Hepatic stellate cell (primary cell): ENCODE data around the gene AK5.

Source experiments
- DNase-seq: peaks from one replicate; pipeline ENCODE4 v3.0.0; 2011; ENCODE audit warnings: low spot score

AK5 gene

DNA sequence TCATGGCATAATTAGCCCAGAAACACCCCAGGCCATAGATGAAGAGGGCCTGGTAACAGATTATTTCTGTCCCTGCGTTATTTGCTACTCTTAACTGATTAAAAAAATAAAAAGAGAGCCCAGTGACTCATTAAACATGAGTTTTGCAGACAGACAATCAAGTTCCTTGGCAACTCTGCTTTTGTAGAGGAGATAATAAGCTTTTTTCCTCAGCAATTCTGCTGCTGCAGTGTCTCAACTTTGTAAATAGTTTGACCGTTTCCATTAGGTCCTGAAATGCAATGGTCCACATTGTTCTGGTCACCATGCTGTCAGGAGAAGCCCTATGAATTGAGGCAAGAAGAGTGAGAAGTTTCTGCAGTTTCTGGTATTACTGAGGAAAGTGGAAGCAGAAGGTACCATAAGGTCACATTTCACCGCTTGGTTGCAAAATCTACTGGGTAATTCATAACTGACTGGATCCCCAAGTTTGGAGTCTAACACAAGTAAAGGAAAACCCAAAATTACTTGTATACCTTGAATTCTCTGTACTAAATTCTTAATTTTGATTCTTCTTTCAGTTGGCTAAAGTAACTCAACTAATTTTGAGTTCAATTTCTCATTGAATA lies 261.1 kb downstream of the AK5 start:
- DNase-seq, result no peak

DNA sequence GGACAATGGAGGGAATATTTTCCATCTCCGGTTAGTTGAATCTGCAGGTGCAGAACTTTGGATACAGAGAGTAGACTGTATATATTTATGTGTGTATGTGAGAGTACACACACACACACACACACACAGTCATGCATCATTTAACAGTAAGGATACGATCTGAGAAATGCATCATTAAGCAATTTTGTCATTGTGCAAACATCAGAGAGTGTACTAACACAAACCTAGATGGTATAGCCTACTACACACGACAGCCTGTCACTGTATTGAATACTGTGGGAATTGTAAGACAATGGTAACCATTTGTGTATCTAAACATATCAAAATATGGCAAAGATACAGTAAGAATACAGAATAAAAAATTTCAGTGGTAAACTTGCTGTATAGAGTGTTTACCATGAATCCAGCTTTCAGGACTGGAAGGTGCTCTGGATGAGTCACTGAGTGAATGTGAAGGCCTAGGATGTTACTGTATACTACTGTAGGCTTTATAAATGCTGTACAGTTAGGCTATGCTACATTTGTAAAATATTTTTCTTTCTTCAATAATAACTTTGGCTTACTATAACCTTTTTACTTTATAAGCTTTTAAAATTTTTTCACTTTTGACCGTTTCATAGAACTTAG lies 262.1 kb downstream of the AK5 start:
- DNase-seq, result no peak

DNA sequence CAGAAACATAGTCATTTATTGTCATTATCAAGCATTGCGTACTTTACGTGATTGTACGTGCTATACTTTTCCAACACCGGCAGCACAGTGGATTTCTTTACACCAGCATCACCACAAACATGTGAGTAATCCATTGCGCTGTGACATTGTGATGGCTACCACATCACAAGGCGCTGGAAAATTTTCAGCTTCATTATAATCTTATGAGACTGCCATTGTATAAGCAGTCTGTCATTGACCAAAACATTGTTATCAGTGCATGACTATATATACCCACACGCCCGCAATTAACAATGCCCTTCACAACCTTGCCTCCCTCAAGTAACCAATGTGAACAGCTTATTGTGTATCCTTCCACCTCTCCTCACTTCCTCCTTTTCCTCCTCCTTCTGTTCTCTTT lies 263.0 kb downstream of the AK5 start:
- no peak for DNase-seq

DNA sequence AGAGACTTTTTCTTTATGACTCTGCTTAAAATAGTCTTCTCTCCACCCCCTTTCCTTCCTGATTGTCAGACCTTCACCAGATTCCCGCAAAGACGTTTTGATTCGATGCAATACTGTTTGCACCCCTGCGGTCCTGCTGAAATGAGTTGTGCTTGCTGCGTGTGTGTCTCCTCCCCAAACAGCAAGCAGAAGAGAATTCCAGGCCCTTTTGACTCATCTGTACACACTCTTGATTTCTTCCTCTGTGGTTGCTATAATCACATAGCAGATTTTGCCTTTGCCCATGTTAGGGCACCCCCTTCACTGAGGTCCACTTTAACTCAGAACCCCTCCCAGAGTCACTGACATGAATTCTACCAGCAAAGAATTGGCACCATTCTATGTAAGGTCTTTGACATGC lies 264.2 kb downstream of the AK5 start:
- peak; percentile 17 for DNase-seq

- DNase-seq, result no peak
Measured at GRCh38 chr1:77546890-77547289, 265.1 kb downstream of the AK5 start.

- DNase-seq, result no peak
Measured at GRCh38 chr1:77548285-77548684, 266.5 kb downstream of the AK5 start.

DNA sequence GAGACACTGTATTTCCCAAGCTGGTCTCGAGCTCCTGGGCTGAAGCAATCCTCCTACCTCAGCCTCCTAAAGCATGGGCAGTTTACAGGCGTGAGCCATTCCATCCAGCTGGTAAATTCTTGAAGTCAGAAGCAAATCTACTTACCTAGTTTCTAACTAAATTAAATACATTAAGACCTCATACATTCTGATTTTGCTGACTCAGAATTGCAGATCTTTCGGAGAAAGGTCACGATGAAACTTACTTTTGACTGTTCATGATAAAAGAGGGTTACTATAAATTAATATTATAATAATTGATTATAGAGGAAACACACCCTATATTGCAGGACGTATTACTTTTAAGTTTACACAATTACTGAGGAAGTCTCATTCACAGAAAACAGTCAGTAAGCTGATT lies 268.3 kb downstream of the AK5 start:
- DNase-seq, result no peak

DNA sequence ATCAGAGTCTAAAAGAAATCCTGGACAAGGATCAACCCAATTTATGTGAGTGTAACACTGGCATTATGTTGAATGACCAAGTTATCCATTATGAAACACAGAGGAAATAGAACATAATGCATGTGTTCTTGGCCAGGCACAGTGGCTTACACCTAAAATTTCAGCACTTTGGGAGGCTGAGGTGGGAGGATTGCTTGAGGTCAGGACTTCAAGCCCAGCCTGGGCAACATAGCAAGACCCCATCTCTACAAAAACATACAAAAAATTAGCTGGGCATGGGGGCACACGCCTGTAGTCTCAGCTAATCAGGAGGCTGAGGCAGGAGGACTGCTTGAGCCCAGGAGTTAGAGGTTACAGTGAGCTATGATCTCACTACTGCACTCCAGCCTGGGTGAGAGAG lies 270.8 kb downstream of the AK5 start:
- no peak for DNase-seq

DNA sequence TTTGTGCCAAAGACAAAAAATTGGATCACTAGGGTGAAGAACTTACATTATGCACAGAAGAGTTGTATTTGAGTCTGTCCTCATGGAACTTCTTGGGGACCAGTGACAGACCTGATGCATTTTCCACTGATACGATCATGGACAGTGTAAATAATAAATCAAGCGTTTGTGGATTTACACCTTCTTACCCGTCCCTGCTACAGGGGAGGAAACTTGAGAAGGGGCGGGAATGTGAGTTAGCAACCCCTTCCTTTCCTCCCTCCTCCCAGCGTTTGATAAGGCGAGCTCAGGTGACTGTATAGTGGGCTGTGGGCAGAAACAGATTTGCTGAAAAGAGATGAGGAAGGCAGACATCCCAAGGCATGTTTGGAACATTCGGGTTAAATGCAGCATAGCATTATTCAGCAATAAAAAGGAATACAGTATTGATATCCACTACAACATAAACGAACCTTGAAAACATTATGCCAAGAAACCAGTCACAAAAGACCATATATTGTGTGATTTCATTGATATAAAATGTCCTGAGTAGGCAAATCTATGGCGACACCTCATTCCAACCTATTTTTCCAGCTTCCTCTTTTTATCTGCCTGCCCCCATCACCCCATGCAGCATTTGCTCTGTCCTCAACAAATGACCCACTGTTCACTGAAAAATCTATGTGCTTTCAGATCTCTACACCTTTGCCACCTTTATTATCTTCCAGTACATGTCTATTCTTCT lies 271.9 kb downstream of the AK5 start:
- no peak for DNase-seq

GRCh38 chr1:77556045-77556444 lies 274.2 kb downstream of the AK5 start:
- DNase-seq, result no peak

DNA sequence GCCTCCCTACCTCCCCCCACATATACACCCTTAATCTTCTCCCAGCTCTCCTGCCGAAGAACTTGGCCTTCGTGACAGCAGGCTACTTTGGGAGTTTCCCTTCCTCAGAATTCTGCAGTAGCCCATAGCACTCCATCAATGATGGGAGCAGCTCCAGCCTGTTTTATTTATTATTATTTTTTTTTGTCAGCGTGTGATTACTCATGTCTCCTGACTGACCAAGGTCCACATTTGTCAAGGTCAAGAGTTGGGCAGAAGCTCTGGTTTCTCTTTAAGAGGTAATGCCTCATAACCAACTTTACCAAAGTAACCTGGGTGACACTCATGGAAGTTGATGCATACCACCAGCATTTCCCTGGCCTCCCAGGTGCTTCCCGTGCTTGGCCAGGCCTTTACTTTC lies 275.2 kb downstream of the AK5 start:
- DNase-seq, result no peak

DNA sequence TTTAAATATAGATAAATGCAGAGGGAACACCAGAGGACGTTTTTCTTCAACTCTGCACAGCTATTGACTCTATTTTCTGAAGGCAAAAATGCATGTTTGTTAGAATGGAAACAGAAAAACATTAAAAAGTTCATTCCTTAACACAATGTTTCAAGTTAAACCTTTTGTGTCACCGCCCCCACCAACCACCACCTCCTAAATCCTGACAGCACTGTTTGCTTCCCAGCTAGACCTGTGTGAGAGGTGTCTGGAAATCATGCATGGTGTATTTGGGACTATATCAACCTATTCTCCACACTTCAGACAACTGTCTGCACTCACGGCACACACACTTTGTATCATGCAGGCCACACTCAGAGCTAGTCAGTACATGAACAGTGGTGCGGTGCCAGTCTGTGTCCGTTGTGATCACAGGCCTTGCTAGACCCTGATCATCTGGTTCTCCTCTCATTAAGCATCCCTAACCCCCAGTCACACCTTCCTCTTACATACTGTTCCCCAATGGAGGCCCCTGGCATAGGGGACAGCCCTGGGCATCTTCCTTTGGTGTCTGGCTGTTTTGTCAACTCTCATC lies 276.9 kb downstream of the AK5 start:
- DNase-seq, result no peak

GRCh38 chr1:77560741-77561140 lies 278.9 kb downstream of the AK5 start:
- DNase-seq, result no peak

GRCh38 chr1:77562596-77563150 lies 280.9 kb downstream of the AK5 start:
- no peak for DNase-seq

DNA sequence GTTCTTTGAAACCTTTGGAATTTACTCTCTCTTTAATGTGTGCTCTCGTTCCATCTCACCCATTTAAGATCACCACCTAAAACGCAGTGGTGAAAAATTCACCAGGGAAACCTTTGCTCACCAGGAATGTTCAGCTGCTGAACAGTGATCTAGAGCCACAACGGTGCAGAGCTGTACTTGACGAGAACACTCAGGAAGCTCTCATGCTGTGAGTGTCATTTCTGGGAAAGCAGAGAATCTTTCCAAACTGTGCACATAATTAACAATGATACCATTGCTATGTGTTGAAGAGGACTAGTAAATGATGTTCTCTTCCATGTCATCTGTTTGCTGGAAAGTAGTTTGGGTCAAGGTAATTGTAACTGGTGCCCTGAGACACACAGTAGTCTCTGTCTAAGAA lies 283.5 kb downstream of the AK5 start:
- no peak for DNase-seq

GRCh38 chr1:77571642-77572041 lies 289.8 kb downstream of the AK5 start:
- DNase-seq, result no peak

- DNase-seq, result no peak
Measured at GRCh38 chr1:77579547-77579946, 297.7 kb downstream of the AK5 start.

DNA sequence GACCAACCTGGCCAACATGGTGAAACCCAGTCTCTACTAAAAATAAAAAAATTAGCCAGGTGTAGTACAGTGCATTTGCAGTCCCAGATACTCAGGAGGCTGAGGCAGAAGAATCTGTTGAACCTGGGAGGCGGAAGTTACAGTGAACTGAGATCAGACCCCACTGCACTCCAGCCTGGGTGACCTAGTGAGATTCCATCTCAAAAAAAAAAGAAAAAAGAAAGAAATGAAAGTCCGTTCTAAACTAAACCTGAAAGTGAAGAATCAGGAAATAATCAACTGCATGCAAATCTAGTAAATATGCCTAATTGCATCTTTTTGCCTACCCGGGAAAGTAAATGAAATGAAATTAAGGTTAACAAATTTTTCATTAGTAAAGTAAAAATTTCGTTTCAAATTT lies 301.1 kb downstream of the AK5 start:
- no peak for DNase-seq

GRCh38 chr1:77583483-77583882 lies 301.7 kb downstream of the AK5 start:
- no peak for DNase-seq

- DNase-seq, result no peak
Measured at GRCh38 chr1:77584884-77585283, 303.1 kb downstream of the AK5 start.

GRCh38 chr1:77585610-77586314 lies 303.9 kb downstream of the AK5 start:
- no peak for DNase-seq

DNA sequence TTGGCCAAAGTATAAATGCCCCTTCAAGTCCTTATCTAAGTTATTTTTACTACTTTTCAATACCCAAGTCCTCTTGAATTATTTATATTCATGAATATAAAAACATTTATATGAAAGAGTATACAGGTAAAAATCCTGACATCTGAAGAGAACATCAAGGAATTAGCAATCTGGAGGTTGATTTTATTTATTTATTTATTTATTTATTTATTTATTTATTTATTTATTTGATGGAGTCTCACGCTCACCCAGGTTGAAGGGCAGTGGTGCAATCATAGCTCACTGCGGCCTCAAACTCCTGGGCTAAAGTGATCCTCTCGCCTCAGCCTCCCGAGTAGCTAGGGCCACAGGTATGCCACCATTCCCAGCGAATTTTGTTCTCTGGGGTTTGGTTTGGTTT lies 307.4 kb downstream of the AK5 start:
- no peak for DNase-seq
